ENCODE measurements around the gene TERT.

TERT gene

GRCh38 chr5:1255081-1255561, 39.7 kb downstream of the TERT start:
- H3K27ac ChIP-seq (ENCODE audit: insufficient read depth in 1 of 2, low read depth in 1 of 2, low read length in 2 of 2, poor library complexity in 1 of 2, severe bottlenecking in 2 of 2), result no peak overlapping the region

DNA sequence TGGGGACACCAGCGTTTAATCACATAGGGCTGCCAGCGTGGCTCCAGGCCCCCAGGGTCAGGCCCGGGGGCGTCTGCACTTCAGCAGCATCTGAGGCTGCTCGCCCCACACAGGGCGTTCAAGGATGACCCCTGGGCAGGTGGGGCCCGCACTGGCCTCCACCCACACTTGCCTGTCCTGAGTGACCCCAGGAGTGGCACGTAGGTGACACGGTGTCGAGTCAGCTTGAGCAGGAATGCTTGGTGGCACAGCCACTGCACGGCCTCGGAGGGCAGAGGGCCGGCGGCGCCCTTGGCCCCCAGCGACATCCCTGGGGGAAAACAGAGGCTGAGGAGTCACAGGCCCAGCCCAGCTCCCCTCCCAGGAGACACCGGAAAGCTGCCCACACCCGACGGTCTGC, 40.7 kb downstream of the TERT start:
- no peak overlapping the region for H3K27ac ChIP-seq (ENCODE audit: insufficient read depth in 1 of 2, low read depth in 1 of 2, low read length in 2 of 2, poor library complexity in 1 of 2, severe bottlenecking in 2 of 2)
- 96% methylated on average over 17 of the region's 19 CpGs for WGBS (ENCODE audit: insufficient coverage)
- H3K27me3 ChIP-seq (replicated peaks in 2 of 5; ENCODE audit: control insufficient read depth in 4 of 5, insufficient read depth in 5 of 5, low read length in 4 of 5), result peaks cover 0 to 9% (median 0%) of the 10 kb centered on the region in 5 experiments
- no peak for DNase-seq
- POLR2A ChIA-PET, result no interaction called here
- no peaks in the 10 kb centered on the region for H3K36me3 ChIP-seq (ENCODE audit: control insufficient read depth in 4 of 4, insufficient read depth in 4 of 4, low read length in 3 of 4)
- no peak overlapping the region for H3K4me3 ChIP-seq (ENCODE audit: control insufficient read depth in 1 of 7, extremely low read depth in 1 of 7, insufficient read depth in 4 of 7, low read depth in 2 of 7, low read length in 6 of 7)
- CTCF ChIA-PET, result no interaction called here
- H3K9me3 ChIP-seq (ENCODE audit: control extremely low read depth in 1 of 5, control insufficient read depth in 4 of 5, insufficient read depth in 2 of 5, low read depth in 1 of 5, low read length in 4 of 5), result no peaks in the 10 kb centered on the region
- H3K4me1 ChIP-seq (ENCODE audit: control extremely low read depth in 1 of 4, control insufficient read depth in 4 of 4, insufficient read depth in 4 of 4, low read length in 3 of 4), result no peaks in the 10 kb centered on the region

More at GRCh38 chr5:1255081-1255561, 39.7 kb downstream of the TERT start:
- H3K36me3 ChIP-seq (ENCODE audit: control insufficient read depth in 4 of 4, insufficient read depth in 4 of 4, low read length in 3 of 4), result no peaks in the 10 kb centered on the region
- H3K4me3 ChIP-seq (ENCODE audit: control insufficient read depth in 1 of 7, extremely low read depth in 1 of 7, insufficient read depth in 4 of 7, low read depth in 2 of 7, low read length in 6 of 7), result no peak overlapping the region
- H3K9me3 ChIP-seq (ENCODE audit: control extremely low read depth in 1 of 5, control insufficient read depth in 4 of 5, insufficient read depth in 2 of 5, low read depth in 1 of 5, low read length in 4 of 5), result peaks cover 0 to 6% (median 0%) of the 10 kb centered on the region in 5 experiments
- 77% methylated on average over 13 of the region's 16 CpGs for WGBS (ENCODE audit: insufficient coverage)
- CTCF ChIA-PET, result no interaction called here
- H3K27me3 ChIP-seq (replicated peaks in 2 of 5; ENCODE audit: control insufficient read depth in 4 of 5, insufficient read depth in 5 of 5, low read length in 4 of 5), result peaks cover 0 to 5% (median 0%) of the 10 kb centered on the region in 5 experiments
- POLR2A ChIA-PET, result no interaction called here
- DNase-seq, result no peak
- H3K4me1 ChIP-seq (ENCODE audit: control extremely low read depth in 1 of 4, control insufficient read depth in 4 of 4, insufficient read depth in 4 of 4, low read length in 3 of 4), result no peaks in the 10 kb centered on the region

DNA sequence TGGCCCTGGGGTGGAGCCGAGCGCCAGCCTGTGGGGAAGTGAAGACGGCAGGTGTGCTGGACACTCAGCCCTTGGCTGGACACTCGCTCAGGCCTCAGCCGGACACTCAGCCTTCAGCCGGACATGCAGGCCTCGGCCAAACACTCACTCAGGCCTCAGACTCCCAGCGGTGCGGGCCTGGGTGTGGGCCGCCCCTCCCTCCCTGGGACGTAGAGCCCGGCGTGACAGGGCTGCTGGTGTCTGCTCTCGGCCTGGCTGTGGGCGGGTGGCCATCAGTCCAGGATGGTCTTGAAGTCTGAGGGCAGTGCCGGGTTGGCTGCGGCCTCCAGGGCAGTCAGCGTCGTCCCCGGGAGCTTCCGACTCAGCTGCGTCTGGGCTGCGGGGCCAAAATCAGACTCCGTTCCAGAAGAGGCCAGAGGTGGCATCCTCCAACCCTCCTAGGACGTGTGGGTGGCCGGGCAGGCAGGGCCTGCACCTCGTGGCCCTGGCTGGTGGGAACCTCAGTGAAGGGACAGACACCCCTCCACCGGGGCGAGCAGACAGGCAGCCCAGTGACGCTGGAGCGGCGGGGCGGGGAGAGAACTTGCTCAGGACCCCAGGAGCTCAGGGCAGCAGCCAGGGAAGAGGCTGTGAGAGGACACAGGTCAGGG, 41.3 kb downstream of the TERT start:
- Histone ChIP-seq H3K27me3 (replicated peaks in 2 of 5; ENCODE audit: control insufficient read depth in 4 of 5, insufficient read depth in 5 of 5, low read length in 4 of 5) (peaks cover 0 to 14% (median 3%) of the 10 kb centered on the region in 5 experiments), H3K36me3 (ENCODE audit: control insufficient read depth in 4 of 4, insufficient read depth in 4 of 4, low read length in 3 of 4) (no peaks in the 10 kb centered on the region), H3K9me3 (ENCODE audit: control extremely low read depth in 1 of 5, control insufficient read depth in 4 of 5, insufficient read depth in 2 of 5, low read depth in 1 of 5, low read length in 4 of 5) (no peaks in the 10 kb centered on the region), H3K27ac (ENCODE audit: insufficient read depth in 1 of 2, low read depth in 1 of 2, low read length in 2 of 2, poor library complexity in 1 of 2, severe bottlenecking in 2 of 2) (no peak overlapping the region), H3K4me1 (ENCODE audit: control extremely low read depth in 1 of 4, control insufficient read depth in 4 of 4, insufficient read depth in 4 of 4, low read length in 3 of 4) (no peaks in the 10 kb centered on the region), H3K4me3 (ENCODE audit: control insufficient read depth in 1 of 7, extremely low read depth in 1 of 7, insufficient read depth in 4 of 7, low read depth in 2 of 7, low read length in 6 of 7) (no peak overlapping the region)
- CTCF ChIA-PET, result no interaction called here
- 98% methylated on average over 28 of the region's 33 CpGs for WGBS (ENCODE audit: insufficient coverage)
- DNase-seq, result no peak
- POLR2A ChIA-PET, result interaction anchor here (0.6 kb wide), 1 partner anchor 192 kb away, joined by 3 read pairs; no protein-coding TSS in a partner anchor

- CTCF ChIA-PET, result no interaction called here
- Histone ChIP-seq H3K9me3 (ENCODE audit: control extremely low read depth in 1 of 5, control insufficient read depth in 4 of 5, insufficient read depth in 2 of 5, low read depth in 1 of 5, low read length in 4 of 5) (no peaks in the 10 kb centered on the region), H3K27ac (ENCODE audit: insufficient read depth in 1 of 2, low read depth in 1 of 2, low read length in 2 of 2, poor library complexity in 1 of 2, severe bottlenecking in 2 of 2) (no peak overlapping the region), H3K4me3 (ENCODE audit: control insufficient read depth in 1 of 7, extremely low read depth in 1 of 7, insufficient read depth in 4 of 7, low read depth in 2 of 7, low read length in 6 of 7) (no peak overlapping the region), H3K27me3 (replicated peaks in 2 of 5; ENCODE audit: control insufficient read depth in 4 of 5, insufficient read depth in 5 of 5, low read length in 4 of 5) (peaks cover 0 to 23% (median 3%) of the 10 kb centered on the region in 5 experiments), H3K36me3 (ENCODE audit: control insufficient read depth in 4 of 4, insufficient read depth in 4 of 4, low read length in 3 of 4) (no peaks in the 10 kb centered on the region), H3K4me1 (ENCODE audit: control extremely low read depth in 1 of 4, control insufficient read depth in 4 of 4, insufficient read depth in 4 of 4, low read length in 3 of 4) (no peaks in the 10 kb centered on the region)
- POLR2A ChIA-PET, result no interaction called here
- DNase-seq, result no peak
- WGBS (ENCODE audit: insufficient coverage), result 92% methylated on average over 6 of the region's 9 CpGs
Observed at GRCh38 chr5:1252681-1253080, 42.2 kb downstream of the TERT start.

- no peaks in the 10 kb centered on the region for H3K36me3 ChIP-seq (ENCODE audit: control insufficient read depth in 4 of 4, insufficient read depth in 4 of 4, low read length in 3 of 4)
- ChIA-PET POLR2A (no interaction called here), CTCF (no interaction called here)
- WGBS (ENCODE audit: insufficient coverage), result 73% methylated on average over 27 of the region's 27 CpGs
- H3K4me1 ChIP-seq (ENCODE audit: control extremely low read depth in 1 of 4, control insufficient read depth in 4 of 4, insufficient read depth in 4 of 4, low read length in 3 of 4), result no peaks in the 10 kb centered on the region
- DNase-seq, result no peak
- no peak overlapping the region for H3K4me3 ChIP-seq (ENCODE audit: control insufficient read depth in 1 of 7, extremely low read depth in 1 of 7, insufficient read depth in 4 of 7, low read depth in 2 of 7, low read length in 6 of 7)
- H3K9me3 ChIP-seq (ENCODE audit: control extremely low read depth in 1 of 5, control insufficient read depth in 4 of 5, insufficient read depth in 2 of 5, low read depth in 1 of 5, low read length in 4 of 5), result no peaks in the 10 kb centered on the region
- H3K27ac ChIP-seq (ENCODE audit: insufficient read depth in 1 of 2, low read depth in 1 of 2, low read length in 2 of 2, poor library complexity in 1 of 2, severe bottlenecking in 2 of 2), result no peak overlapping the region
- peaks cover 0 to 30% (median 3%) of the 10 kb centered on the region in 5 experiments for H3K27me3 ChIP-seq (replicated peaks in 2 of 5; ENCODE audit: control insufficient read depth in 4 of 5, insufficient read depth in 5 of 5, low read length in 4 of 5)
Observed at GRCh38 chr5:1251678-1252580, 42.9 kb downstream of the TERT start.

- no peaks in the 10 kb centered on the region for H3K4me1 ChIP-seq (ENCODE audit: control extremely low read depth in 1 of 4, control insufficient read depth in 4 of 4, insufficient read depth in 4 of 4, low read length in 3 of 4)
- H3K27ac ChIP-seq (ENCODE audit: insufficient read depth in 1 of 2, low read depth in 1 of 2, low read length in 2 of 2, poor library complexity in 1 of 2, severe bottlenecking in 2 of 2), result no peak overlapping the region
- no peak for DNase-seq
- 88% methylated on average over 26 of the region's 29 CpGs for WGBS (ENCODE audit: insufficient coverage)
- CTCF ChIA-PET, result no interaction called here
- H3K4me3 ChIP-seq (ENCODE audit: control insufficient read depth in 1 of 7, extremely low read depth in 1 of 7, insufficient read depth in 4 of 7, low read depth in 2 of 7, low read length in 6 of 7), result no peak overlapping the region
- no peaks in the 10 kb centered on the region for H3K36me3 ChIP-seq (ENCODE audit: control insufficient read depth in 4 of 4, insufficient read depth in 4 of 4, low read length in 3 of 4)
- POLR2A ChIA-PET, result no interaction called here
- peaks cover 0 to 53% (median 6%) of the 10 kb centered on the region in 5 experiments for H3K27me3 ChIP-seq (replicated peaks in 2 of 5; ENCODE audit: control insufficient read depth in 4 of 5, insufficient read depth in 5 of 5, low read length in 4 of 5)
- H3K9me3 ChIP-seq (ENCODE audit: control extremely low read depth in 1 of 5, control insufficient read depth in 4 of 5, insufficient read depth in 2 of 5, low read depth in 1 of 5, low read length in 4 of 5), result no peaks in the 10 kb centered on the region
Observed at GRCh38 chr5:1249366-1250280, 45.2 kb downstream of the TERT start.
